ENCODE measurements around the gene CHCHD4.

DNA sequence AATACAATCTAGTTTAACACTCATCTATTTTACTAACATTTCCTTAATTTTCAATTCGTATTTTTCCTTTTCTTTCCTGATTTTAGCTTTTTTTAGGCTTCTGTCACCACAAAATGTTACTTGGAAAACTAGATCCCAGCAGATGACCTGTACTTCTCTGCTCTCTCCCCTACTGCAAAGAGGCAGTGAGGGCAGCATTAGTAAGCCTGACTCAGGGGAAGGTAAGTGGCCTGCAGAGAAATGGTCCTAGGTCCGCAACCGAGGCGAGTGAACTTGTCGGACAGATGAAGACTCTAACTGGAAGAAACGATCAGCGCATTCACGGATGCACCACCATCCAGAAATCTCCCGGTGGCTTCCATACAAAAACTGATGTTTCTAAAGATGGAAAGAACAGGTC, 20.6 kb upstream of the CHCHD4 start:
- TF ChIP-seq, protein P1, sequence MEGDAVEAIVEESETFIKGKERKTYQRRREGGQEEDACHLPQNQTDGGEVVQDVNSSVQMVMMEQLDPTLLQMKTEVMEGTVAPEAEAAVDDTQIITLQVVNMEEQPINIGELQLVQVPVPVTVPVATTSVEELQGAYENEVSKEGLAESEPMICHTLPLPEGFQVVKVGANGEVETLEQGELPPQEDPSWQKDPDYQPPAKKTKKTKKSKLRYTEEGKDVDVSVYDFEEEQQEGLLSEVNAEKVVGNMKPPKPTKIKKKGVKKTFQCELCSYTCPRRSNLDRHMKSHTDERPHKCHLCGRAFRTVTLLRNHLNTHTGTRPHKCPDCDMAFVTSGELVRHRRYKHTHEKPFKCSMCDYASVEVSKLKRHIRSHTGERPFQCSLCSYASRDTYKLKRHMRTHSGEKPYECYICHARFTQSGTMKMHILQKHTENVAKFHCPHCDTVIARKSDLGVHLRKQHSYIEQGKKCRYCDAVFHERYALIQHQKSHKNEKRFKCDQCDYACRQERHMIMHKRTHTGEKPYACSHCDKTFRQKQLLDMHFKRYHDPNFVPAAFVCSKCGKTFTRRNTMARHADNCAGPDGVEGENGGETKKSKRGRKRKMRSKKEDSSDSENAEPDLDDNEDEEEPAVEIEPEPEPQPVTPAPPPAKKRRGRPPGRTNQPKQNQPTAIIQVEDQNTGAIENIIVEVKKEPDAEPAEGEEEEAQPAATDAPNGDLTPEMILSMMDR (IDR thresholded peaks at IDR 0.05; ENCODE audit: insufficient read depth, low read length, poor library complexity, severe bottlenecking): no peak
- TF ChIP-seq EZH2phosphoT487 (conservative IDR thresholded peaks at IDR 0.05; ENCODE audit: low read length): no peak
